GM13976 (cell line): Measurements from ENCODE around the gene NEAT1.

Source experiments
- DNase-seq: peaks from one replicate; pipeline ENCODE4 v3.0.0; 2012; ENCODE audit warnings: low spot score
- CTCF ChIP-seq: IDR thresholded peaks from 2 replicates; pipeline ENCODE4 v1.5.1; 2012; ENCODE audit warnings: borderline replicate concordance, mild to moderate bottlenecking; ENCODE audit not compliant: insufficient read depth; ENCODE audit errors: extremely low read depth, missing control alignments, control extremely low read depth
- in situ Hi-C: fragments of 300-500 bp; cut with MboI; formaldehyde crosslinking; loops from one replicate; pipeline ENCODE4 v1.12.0; 2022; ENCODE audit warnings: low sequenced_read_pairs, mixed read lengths, inconsistent platforms; ENCODE audit not compliant: unreplicated experiment

The NEAT1 gene

GRCh38 chr11:65427691-65428577 lies 5.3 kb downstream of the NEAT1 start:
- no peak for DNase-seq
- in situ Hi-C loops: no loop called here
- TF ChIP-seq CTCF: no peak

GRCh38 chr11:65428578-65429067 lies 6.0 kb downstream of the NEAT1 start:
- in situ Hi-C loops: no loop called here
- no peak for DNase-seq
- no peak for TF ChIP-seq CTCF

- in situ Hi-C loops: no loop called here
- no peak for TF ChIP-seq CTCF
- DNase-seq: no peak
Observed at GRCh38 chr11:65429068-65429681, 6.6 kb downstream of the NEAT1 start.

- TF ChIP-seq CTCF: no peak
- in situ Hi-C loops: loop anchor here (5.0 kb wide), 1 partner anchor 67 kb away; the partner anchor contains the start of gene MALAT1
- DNase-seq: no peak
Observed at GRCh38 chr11:65429724-65430405, 7.3 kb downstream of the NEAT1 start.

- TF ChIP-seq CTCF: no peak
- no peak for DNase-seq
- in situ Hi-C loops: loop anchor here (5.0 kb wide), 1 partner anchor 67 kb away; the partner anchor contains the start of gene MALAT1
Observed at GRCh38 chr11:65430406-65431217, 8.0 kb downstream of the NEAT1 start.
